ENCODE results near the gene CHRDL1. TPM values are rescaled to one million over a fixed set of nuclear protein-coding genes. Genes with fewer than 3 reads are reported as not detected.

Gene CHRDL1
- polyA plus RNA-seq, 3 donors: not detected

DNA sequence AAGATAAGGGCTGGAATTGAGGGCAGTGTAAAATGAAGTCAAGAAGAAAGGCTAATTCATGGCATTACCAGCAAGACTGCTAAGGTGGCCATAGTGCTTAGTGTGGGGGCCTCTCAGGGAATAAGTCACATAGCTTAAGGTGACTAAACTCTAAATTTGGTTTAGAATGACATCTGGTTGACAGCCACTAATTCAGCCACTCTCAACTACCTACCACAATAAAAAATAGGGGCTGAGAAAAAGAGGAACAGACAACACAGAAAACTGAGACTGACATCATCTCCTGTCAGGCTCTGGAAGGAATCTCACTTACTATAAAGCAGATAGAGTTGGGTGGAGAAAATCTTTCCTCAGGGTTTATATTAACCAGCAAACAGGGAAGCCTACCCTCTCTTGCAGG, 96.9 kb downstream of the CHRDL1 start:
- Histone ChIP-seq H3K27me3 (ENCODE audit: control insufficient read depth in 2 of 2, insufficient read depth in 2 of 2, low read length in 2 of 2) (no peaks in the 10 kb centered on the region), H3K9ac (ENCODE audit: insufficient read depth, low read length, poor library complexity, severe bottlenecking) (no peak overlapping the region), H2AFZ (ENCODE audit: insufficient read depth, low read depth, low read length, poor library complexity, severe bottlenecking) (no peak overlapping the region), H3K79me2 (ENCODE audit: insufficient read depth, low read length) (no peaks in the 10 kb centered on the region), H4K20me1 (ENCODE audit: insufficient read depth, low read length) (no peaks in the 10 kb centered on the region), H3K9me3 (replicated peaks in 1 of 2; ENCODE audit: control insufficient read depth in 1 of 2, insufficient read depth in 1 of 2, low read length in 2 of 2) (no peaks in the 10 kb centered on the region), H3K27ac (ENCODE audit: low read depth in 1 of 2, low read length in 2 of 2) (no peak overlapping the region), H3K4me3 (replicated peaks in 1 of 3; ENCODE audit: low read depth in 2 of 3, low read length in 3 of 3) (no peak overlapping the region), H3K4me1 (ENCODE audit: control insufficient read depth in 1 of 2, insufficient read depth in 2 of 2, low read length in 2 of 2) (no peaks in the 10 kb centered on the region), H3K36me3 (replicated peaks in 1 of 2; ENCODE audit: control insufficient read depth in 1 of 2, insufficient read depth in 2 of 2, low read length in 2 of 2) (no peaks in the 10 kb centered on the region), H3K4me2 (replicated peaks; ENCODE audit: extremely low read depth, low read length, poor library complexity, severe bottlenecking) (no peak overlapping the region)
- Mint-ChIP-seq H3K27me3 (ENCODE audit: low read depth in 3 of 3) (peaks cover 0 to 3% (median 2%) of the 10 kb centered on the region in 3 donors), H3K9me3 (no peaks in the 10 kb centered on the region), H3K4me1 (no peaks in the 10 kb centered on the region), H3K36me3 (no peaks in the 10 kb centered on the region), H3K27ac (no peak overlapping the region), H3K4me3 (no peak overlapping the region)
- intact Hi-C loops (cut with micrococcal nuclease): no loop called here
- TF ChIP-seq, protein P1, sequence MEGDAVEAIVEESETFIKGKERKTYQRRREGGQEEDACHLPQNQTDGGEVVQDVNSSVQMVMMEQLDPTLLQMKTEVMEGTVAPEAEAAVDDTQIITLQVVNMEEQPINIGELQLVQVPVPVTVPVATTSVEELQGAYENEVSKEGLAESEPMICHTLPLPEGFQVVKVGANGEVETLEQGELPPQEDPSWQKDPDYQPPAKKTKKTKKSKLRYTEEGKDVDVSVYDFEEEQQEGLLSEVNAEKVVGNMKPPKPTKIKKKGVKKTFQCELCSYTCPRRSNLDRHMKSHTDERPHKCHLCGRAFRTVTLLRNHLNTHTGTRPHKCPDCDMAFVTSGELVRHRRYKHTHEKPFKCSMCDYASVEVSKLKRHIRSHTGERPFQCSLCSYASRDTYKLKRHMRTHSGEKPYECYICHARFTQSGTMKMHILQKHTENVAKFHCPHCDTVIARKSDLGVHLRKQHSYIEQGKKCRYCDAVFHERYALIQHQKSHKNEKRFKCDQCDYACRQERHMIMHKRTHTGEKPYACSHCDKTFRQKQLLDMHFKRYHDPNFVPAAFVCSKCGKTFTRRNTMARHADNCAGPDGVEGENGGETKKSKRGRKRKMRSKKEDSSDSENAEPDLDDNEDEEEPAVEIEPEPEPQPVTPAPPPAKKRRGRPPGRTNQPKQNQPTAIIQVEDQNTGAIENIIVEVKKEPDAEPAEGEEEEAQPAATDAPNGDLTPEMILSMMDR (IDR thresholded peaks at IDR 0.05): no peak
- no peak for DNase-seq

DNA sequence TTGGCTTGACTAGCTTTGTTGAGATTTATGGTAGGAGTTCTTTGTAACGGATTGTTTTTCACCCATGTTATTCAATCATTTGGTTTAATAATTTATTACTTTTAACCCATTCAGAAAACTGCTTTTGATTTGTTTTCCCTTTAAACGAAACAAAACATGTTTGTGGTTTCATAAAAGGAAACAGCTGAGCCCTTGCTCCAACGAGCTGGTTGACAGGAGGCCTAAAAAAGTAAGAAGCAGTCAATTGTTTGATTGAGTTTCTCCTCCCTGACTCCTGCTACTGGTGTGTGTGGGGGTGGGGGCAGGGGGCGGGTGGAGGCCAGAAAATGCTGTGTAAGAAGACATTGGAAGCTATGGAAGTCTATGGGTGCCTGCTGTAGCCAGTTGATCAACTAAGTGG, 102.8 kb downstream of the CHRDL1 start:
- Histone ChIP-seq H3K4me2 (replicated peaks; ENCODE audit: extremely low read depth, low read length, poor library complexity, severe bottlenecking) (no peak overlapping the region), H3K36me3 (replicated peaks in 1 of 2; ENCODE audit: control insufficient read depth in 1 of 2, insufficient read depth in 2 of 2, low read length in 2 of 2) (no peaks in the 10 kb centered on the region), H3K27me3 (ENCODE audit: control insufficient read depth in 2 of 2, insufficient read depth in 2 of 2, low read length in 2 of 2) (no peaks in the 10 kb centered on the region), H3K4me3 (replicated peaks in 1 of 3; ENCODE audit: low read depth in 2 of 3, low read length in 3 of 3) (no peak overlapping the region), H3K27ac (ENCODE audit: low read depth in 1 of 2, low read length in 2 of 2) (no peak overlapping the region), H3K4me1 (ENCODE audit: control insufficient read depth in 1 of 2, insufficient read depth in 2 of 2, low read length in 2 of 2) (no peaks in the 10 kb centered on the region), H3K79me2 (ENCODE audit: insufficient read depth, low read length) (no peaks in the 10 kb centered on the region), H3K9ac (ENCODE audit: insufficient read depth, low read length, poor library complexity, severe bottlenecking) (no peak overlapping the region), H2AFZ (ENCODE audit: insufficient read depth, low read depth, low read length, poor library complexity, severe bottlenecking) (no peak overlapping the region), H3K9me3 (replicated peaks in 1 of 2; ENCODE audit: control insufficient read depth in 1 of 2, insufficient read depth in 1 of 2, low read length in 2 of 2) (no peaks in the 10 kb centered on the region), H4K20me1 (ENCODE audit: insufficient read depth, low read length) (no peaks in the 10 kb centered on the region)
- no peaks in the 10 kb centered on the region for H3K4me1 Mint-ChIP-seq
- H3K27ac Mint-ChIP-seq: no peak overlapping the region
- H3K4me3 Mint-ChIP-seq: no peak overlapping the region
- intact Hi-C loops (cut with micrococcal nuclease): no loop called here
- peaks cover 0 to 2% (median 0%) of the 10 kb centered on the region in 3 donors for H3K27me3 Mint-ChIP-seq (ENCODE audit: low read depth in 3 of 3)
- no peak for DNase-seq
- H3K36me3 Mint-ChIP-seq: no peaks in the 10 kb centered on the region
- H3K9me3 Mint-ChIP-seq: peaks cover 0 to 3% (median 0%) of the 10 kb centered on the region in 7 donors
- WGBS (ENCODE audit: insufficient coverage): no CpG with 5 or more reads among the region's 4 CpGs
- TF ChIP-seq, protein P1 (IDR thresholded peaks at IDR 0.05): no peak
